NCI-H2196 (cell line): Measurements from ENCODE around the gene SFT2D1.

ENCODE experiments used
- DNase-seq: peaks from one replicate; lab custom pipeline; 2025; ENCODE audit not compliant: unreplicated experiment; lab: John Stamatoyannopoulos, UW

Gene SFT2D1

DNA sequence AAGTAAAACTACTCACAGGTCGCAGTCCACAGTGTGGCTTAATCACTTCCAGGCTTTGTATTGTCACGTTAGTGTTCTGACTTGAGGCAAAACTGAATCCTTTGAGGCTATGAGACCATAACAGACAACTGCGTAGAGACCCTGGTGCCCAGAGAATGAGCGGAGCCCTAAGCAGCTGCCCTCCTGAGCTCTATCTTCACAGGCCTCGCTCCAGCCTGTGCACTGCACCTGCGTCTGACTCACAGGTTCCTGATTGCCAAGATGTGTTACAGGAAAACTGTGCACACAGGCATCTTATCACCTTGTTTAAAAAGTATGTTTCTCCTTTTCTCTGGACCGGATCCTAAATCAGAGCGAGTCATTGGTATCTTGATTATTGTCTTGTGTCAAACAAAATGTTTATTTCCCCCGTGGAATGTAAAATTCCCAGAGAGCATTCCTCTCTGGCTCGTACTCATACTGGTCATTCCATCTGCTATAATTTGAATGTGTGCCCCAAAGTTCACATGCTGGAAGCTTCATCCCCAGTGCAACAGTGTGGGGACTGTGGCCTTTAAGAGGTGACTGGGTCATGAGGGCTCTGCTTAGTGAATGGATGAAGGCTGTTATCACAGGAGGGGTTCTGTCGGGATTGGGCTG, 59.8 kb downstream of the SFT2D1 start:
- DNase-seq: no peak

DNA sequence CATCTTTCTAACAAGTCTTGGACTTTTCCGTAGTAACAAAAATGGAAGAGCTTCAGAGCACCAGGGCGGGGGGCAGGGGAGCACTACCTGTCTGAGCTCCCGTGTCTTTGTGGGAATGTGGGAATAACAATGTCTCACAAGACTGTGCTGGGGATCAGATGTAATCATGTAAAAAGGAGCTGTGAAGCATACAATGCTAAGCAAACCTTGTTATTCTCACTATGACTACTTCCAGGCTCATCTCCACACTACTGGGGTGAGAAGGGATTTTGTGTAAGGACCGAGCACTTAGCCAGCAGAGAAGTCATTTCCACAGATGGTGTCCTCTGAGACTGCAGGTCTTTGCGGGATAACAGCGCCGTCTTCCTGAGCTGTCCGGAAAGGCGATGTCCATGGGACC, 61.2 kb downstream of the SFT2D1 start:
- DNase-seq: no peak

DNA sequence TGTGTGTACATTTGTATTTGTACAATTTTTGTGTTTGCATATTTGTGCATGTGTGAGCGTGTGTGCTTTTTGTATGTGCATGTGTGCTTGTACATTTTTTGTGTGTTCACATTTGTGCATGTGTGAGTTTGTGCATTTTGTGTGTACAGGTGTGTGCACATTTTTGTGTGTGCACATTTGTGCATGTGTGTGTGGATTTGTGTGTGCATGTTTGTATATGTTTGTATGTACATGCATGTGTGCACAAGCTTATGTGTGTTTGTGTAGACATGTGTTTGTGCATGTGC, 63.0 kb downstream of the SFT2D1 start:
- no peak for DNase-seq

DNA sequence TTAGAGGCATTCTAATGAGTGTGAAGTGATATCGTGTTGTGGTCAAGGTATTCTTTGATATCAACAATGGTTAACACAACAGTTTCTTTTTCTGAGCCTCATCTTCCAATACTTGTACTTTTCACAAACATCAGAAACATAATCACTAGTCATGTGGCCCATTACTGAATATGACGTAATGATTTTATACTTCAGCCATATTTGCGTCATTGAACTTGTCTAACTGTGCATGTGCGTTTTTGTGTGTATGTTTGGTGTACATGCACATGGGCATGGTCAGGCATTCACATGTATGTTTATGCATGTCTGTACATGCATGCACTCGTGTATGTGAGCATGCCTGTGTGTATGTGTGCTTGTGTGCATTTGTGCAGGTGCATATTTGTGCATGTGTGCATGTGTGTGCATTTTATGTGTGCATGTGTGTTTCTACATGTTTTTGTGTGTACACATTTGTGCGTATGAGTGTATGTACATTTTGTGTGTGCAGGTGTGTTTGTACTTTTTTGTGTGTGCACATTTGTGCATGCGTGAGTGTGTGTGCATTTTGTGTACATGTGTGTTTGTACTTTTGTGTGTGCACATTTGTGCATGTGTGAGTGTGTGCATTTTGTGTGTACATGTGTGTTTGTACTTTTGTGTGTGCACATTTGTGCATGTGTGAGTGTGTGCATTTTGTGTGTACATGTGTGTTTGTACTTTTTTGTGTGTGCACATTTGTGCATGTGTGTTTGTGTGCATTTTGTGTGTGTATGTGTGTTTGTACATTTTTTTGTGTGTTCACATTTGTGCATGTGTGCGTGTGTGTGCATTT, 63.6 kb downstream of the SFT2D1 start:
- DNase-seq: no peak

DNA sequence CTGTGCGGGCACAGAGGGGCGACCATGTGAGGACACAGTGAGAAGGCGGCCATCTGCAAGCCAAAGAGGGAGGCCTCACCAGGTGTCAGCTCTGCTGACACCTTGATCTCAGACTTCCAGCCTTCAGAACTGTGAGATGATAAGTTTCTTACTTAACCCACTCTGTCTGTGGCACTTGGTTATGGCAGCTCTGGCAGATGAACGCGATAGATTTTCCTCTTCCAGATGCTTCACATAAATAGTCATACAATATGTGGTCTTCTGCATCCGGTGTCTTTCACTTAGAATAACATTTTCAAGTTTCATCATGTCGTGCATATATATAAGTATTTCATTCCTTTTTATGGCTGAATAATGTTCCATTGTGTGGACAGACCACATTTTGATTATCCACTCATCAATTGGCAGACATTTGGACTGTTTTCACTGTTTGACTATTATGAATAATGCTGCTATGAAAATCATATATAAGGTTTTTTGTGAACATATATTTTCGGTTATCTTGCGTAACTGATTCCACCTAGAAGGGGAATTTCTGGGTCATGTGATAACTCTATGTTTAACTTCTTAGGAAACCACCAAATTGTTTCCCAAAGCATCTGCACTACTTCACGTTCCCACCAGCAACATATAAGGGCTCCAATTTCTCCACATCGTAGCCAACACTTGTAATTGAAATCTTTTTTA, 64.3 kb downstream of the SFT2D1 start:
- DNase-seq: no peak

DNA sequence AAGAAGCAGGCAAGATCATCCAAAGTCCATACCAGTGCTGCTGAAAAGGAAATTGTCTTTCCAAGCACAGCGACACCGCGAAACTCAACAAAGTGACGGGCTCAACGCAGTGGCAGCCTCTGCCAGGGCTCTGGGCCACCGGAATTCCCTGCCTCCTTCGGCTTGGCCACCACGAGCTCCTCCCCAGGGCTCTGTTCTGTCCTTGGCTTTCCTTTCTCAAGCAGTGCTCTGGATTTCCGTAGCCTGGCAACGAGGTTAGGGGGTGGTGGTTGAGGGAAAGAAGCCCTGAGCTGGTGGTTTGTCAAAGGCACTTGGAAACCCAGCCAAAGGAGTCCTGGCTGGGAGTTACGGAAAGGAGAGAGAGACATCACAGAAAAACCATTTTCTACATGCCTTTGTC, 65.3 kb downstream of the SFT2D1 start:
- no peak for DNase-seq

DNA sequence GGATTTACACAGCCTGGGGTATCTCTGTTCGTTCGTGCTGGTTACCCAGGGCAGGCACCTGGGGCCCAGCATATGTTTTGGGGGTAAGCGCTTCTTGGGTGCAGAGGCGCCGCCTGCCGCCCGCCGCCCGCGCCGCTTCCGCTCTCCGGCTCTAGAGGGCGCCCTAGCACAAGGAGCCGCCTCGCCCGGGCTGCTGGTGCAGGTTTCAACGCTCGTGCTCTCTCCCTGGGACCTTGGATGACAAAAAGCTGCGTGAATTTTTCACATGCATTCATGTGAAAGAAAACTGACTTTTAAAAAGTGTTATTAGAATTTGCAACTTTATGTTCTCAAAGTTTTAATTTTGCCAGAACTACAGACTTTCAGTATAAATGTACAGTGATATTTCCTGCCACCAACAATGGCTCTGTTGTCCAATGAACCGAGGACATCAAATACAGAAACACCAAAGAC, 66.6 kb downstream of the SFT2D1 start:
- DNase-seq: peak; percentile 24

DNA sequence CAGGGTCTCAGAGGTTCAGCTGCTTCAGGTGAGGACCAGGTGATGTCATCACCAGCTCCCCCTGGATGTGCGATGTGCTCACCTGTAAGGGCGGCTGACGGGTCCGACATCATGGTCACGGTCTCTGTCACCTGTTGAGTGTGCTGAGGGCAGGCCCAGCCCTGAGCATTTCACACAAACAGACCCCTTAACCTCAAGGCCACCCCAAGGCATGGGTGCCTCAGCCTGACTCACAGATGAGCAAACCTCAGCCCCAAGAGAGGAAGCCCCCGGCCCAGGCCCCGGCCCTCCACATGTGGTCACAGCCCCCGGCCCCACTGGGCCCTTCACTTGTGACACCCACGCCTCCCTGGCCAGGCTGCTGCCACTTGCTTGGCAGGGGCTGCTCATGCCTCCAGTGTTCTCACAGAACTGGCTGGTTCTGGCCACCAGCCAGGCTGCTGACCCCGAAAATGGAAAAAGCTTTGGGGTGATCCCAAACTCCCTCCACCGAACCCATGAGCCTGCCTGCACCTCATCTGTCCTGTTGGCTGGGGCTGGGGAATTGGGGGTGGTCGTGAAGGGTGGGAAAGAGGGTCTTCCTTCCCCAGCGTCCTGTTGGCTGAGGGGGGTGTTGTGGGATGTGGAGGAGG, 67.5 kb downstream of the SFT2D1 start:
- DNase-seq: no peak

DNA sequence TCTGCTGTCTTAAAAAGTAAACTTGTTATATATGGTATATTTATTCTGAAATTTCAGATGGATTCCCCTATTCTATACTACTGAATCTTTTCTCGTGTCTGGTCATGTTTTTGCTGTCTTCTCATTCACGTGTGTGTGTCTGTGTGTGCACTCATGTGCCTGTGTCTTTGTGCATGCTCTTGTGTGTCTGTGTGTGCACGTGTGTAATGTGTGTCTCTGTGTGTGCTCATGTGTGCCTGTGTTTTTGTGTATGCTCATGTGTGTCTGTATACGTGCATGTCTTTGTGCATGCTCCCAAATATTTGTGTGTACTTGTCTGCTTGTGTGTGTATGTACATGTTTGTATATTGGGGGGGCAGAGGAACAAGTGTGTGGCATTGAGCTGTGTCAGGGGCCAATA, 68.2 kb downstream of the SFT2D1 start:
- no peak for DNase-seq

DNA sequence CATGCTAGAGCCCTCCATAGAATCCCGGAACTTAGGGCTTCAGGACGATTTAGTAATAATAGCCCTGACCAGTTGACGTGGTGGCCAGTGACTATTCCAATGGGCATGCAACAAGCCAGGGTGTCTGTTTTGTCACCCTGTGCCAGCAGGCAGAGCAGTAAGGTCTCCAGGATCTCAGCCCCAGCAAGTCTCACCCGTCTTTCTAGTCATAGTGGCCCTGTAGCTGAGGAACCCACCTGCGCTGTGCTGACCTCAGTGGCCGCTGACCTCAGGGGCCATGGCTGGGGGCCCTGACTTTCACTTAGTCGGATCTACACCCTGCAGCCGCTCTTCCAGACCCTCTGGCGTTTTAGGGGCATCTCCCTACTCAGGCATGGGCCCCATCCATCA, 71.0 kb downstream of the SFT2D1 start:
- DNase-seq: no peak

DNA sequence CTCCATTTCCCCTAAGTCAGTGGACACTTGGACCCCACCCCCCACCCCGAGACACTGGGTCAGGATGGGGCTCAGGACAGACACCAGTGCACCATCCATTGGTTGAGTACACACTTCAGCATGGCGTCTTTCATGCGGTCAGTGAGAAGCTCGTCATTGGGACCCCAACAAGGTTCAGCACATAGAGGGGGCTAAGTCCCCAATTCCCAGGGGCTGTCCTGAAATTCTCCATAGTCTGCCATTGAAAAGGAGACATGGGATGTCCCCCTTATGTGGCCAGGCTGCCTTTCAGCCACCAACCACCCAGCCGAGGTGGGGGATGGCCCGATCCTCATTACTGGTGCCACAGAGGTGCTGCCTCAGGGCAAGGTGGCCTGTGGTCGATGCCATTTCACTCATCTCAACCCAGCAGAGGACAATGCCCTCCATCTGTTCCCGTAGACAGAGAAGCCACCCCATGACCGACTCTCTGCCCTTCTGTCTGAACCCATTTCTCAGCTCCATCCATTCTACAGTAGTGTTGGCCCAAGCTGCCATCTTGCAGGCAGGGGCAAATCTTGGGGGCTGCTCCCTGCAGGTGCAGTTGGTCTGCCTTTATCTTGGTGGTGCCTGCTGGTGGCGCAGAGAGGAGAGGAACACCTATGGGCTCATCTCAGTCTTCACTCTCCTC, 71.5 kb downstream of the SFT2D1 start:
- no peak for DNase-seq
